GM12874 (cell line): Measurements from ENCODE around the gene UBE2I.

ENCODE experiments used
- CTCF ChIP-seq: IDR thresholded peaks from 2 replicates; pipeline ENCODE4 v1.5.1; 2011; ENCODE audit warnings: low read depth, mild to moderate bottlenecking, control low read depth, low read length, moderate library complexity; ENCODE audit not compliant: insufficient read depth

Gene UBE2I

DNA sequence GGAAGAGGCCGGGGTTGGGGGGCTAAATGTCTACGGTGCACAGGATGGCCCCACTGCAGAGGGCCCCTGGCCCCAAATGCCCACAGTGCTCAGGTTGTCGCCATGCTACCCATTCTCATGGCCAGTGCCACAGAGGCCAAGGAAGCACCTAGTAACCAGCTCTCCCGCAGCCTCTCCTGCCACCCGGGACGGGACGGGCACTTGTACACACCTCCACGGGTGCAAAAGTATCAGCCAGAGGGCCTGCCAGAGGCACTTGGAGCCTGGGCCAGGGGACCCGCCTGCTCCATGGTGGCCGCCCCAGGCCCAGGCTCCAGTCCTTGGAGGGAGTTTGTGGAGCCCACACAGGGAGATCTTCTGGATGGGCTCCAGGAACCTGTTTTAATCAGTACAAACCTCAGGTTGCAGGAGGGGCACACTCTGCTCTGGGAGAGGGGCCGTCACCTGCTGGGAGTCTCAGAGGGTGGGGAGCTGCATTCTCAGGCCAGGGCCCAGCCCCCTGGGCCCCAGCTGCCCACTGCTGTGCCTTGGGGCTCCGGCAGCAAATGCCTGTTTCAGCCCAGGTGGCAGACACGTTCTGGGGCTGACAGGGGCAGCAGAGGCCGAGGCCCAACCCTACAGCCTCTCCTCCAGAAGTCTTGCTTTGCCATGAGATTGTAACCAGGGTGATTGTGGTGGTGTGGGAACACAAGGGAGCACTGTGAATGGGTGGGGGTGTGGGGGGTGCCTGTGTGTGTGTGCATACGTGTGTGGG lies 45.7 kb upstream of the UBE2I start:
- no peak for TF ChIP-seq CTCF

GRCh38 chr16:1264345-1265089 lies 44.9 kb upstream of the UBE2I start:
- no peak for TF ChIP-seq CTCF

GRCh38 chr16:1265090-1265630 lies 44.3 kb upstream of the UBE2I start:
- TF ChIP-seq CTCF: no peak

GRCh38 chr16:1265826-1266225 lies 43.6 kb upstream of the UBE2I start:
- TF ChIP-seq CTCF: no peak

- TF ChIP-seq CTCF: no peak
These were observed 38.1 kb upstream of the UBE2I start for GRCh38 chr16:1271380-1271723.

- TF ChIP-seq CTCF: no peak
These were observed 36.8 kb upstream of the UBE2I start for GRCh38 chr16:1272453-1273198.

DNA sequence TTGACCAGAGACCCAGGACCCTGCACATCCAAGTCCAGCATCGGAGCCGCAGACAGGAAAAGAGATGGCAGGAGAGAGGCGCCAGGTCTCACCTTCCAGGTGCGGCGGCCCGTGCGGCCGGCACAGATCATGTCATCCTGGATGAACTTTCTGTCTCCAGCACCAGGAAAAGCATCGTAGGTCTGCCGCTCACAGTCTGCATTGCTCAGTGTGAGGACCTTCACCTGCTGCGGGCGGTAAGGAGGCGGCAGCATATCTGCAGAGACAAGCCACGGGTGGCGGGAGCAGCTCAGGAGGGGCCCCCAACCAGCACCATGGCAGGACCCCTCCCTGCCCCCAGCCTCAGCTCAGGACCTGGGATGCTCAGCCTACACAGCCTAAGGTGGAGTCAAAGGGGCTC lies 35.6 kb upstream of the UBE2I start:
- TF ChIP-seq CTCF: no peak
